Type B pancreatic cell (in vitro differentiated cells): ENCODE results near the gene RTTN. TPM values are rescaled to one million over a fixed set of nuclear protein-coding genes. Genes with fewer than 3 reads are reported as not detected.
"Not testable (repeated sequence)": the region's sequence is repeated elsewhere in the genome, so short reads cannot be mapped to it uniquely, and the experiment has no call there.

Experiments used
- DNase-seq: peaks from one replicate; pipeline ENCODE4 v3.0.0; 2021; ENCODE audit warnings: mixed read lengths; ENCODE audit not compliant: unreplicated experiment; ENCODE audit errors: extremely low spot score
- H3K27ac Mint-ChIP-seq: 2 replicates; pipeline ENCODE4 v1.8.0; 2021; ENCODE audit warnings: mild to moderate bottlenecking, mixed read lengths
- H3K27me3 Mint-ChIP-seq: 2 replicates; pipeline ENCODE4 v1.8.0; 2021; ENCODE audit warnings: mixed read lengths
- H3K36me3 Mint-ChIP-seq: 2 replicates; pipeline ENCODE4 v1.8.0; 2021; ENCODE audit warnings: mixed read lengths
- H3K4me1 Mint-ChIP-seq: one replicate; pipeline ENCODE4 v1.8.0; 2021; ENCODE audit warnings: mixed read lengths; ENCODE audit not compliant: unreplicated experiment
- H3K4me3 Mint-ChIP-seq: 2 replicates; pipeline ENCODE4 v1.8.0; 2021; ENCODE audit warnings: mild to moderate bottlenecking, mixed read lengths
- H3K9me3 Mint-ChIP-seq: 2 replicates; pipeline ENCODE4 v1.8.0; 2021; ENCODE audit warnings: mixed read lengths
- CTCF ChIP-seq: fragments of 200-600 bp; sonication (generic); conservative IDR thresholded peaks from 2 replicates; pipeline ENCODE4 v1.5.0; 2021; ENCODE audit warnings: antibody characterized with exemption, mild to moderate bottlenecking
- long read RNA-seq: library from polyadenylated mRNA; unstranded; transcript quantifications from one replicate; pipeline ENCODE4 v2.0.0, GENCODE V29; 2020
- total RNA-seq: library from RNA; stranded (reverse); gene quantifications from 2 replicates; pipeline ENCODE4 v1.2.1, GENCODE V29; 2021; ENCODE audit warnings: low replicate concordance

RTTN gene
- total RNA-seq, result 10.6 and 29.3 TPM in 2 replicates
- long read RNA-seq, partial matches to known transcripts, result 10 of 13 reads
- long read RNA-seq, other reads (novel, unspliced or antisense), result 3 of 13 reads

GRCh38 chr18:70205421-70206397 is at the start of gene RTTN:
Gene RTTN (minus strand): TSS chr18:70205687. CDS start chr18:70205658, 29 bp downstream.
- Mint-ChIP-seq H3K27me3 (no peaks in the 10 kb centered on the region), H3K4me1 (no peaks in the 10 kb centered on the region), H3K4me3 (peak within 1 kb of the TSS; percentile 98), H3K9me3 (no peaks in the 10 kb centered on the region), H3K36me3 (peaks cover 9% of the 10 kb centered on the region), H3K27ac (peak within 1 kb of the TSS; percentile 99)
- DNase-seq, result peak; percentile 95
- no peak for TF ChIP-seq CTCF

GRCh38 chr18:70250781-70251180 is 45.3 kb upstream of the RTTN start:
- no peaks in the 10 kb centered on the region for H3K4me1 Mint-ChIP-seq
- H3K36me3 Mint-ChIP-seq, result no peaks in the 10 kb centered on the region
- H3K4me3 Mint-ChIP-seq, result no peak overlapping the region
- TF ChIP-seq CTCF, result no peak
- no peak overlapping the region for H3K27ac Mint-ChIP-seq
- H3K27me3 Mint-ChIP-seq, result no peaks in the 10 kb centered on the region
- no peak for DNase-seq
- no peaks in the 10 kb centered on the region for H3K9me3 Mint-ChIP-seq

GRCh38 chr18:70249861-70250260 is 44.4 kb upstream of the RTTN start:
- H3K4me1 Mint-ChIP-seq, H3K27me3 Mint-ChIP-seq, H3K27ac Mint-ChIP-seq, DNase-seq, H3K36me3 Mint-ChIP-seq, H3K4me3 Mint-ChIP-seq, H3K9me3 Mint-ChIP-seq: not testable (repeated sequence)

- H3K4me3 Mint-ChIP-seq, result no peak overlapping the region
- H3K4me1 Mint-ChIP-seq, result no peaks in the 10 kb centered on the region
- no peaks in the 10 kb centered on the region for H3K27me3 Mint-ChIP-seq
- no peaks in the 10 kb centered on the region for H3K36me3 Mint-ChIP-seq
- H3K27ac Mint-ChIP-seq, result no peak overlapping the region
- H3K9me3 Mint-ChIP-seq, result no peaks in the 10 kb centered on the region
- TF ChIP-seq CTCF, result no peak
- DNase-seq, result no peak
Observed at GRCh38 chr18:70249118-70249517, 43.6 kb upstream of the RTTN start.

- no peak overlapping the region for H3K27ac Mint-ChIP-seq
- no peak for DNase-seq
- no peak overlapping the region for H3K4me3 Mint-ChIP-seq
- TF ChIP-seq CTCF, result no peak
- H3K27me3 Mint-ChIP-seq, result no peaks in the 10 kb centered on the region
- H3K36me3 Mint-ChIP-seq, result no peaks in the 10 kb centered on the region
- no peaks in the 10 kb centered on the region for H3K9me3 Mint-ChIP-seq
- peaks cover 6% of the 10 kb centered on the region for H3K4me1 Mint-ChIP-seq
Observed at GRCh38 chr18:70246061-70246466, 40.6 kb upstream of the RTTN start.
